SKM-1 (cell line): ENCODE data around the gene GFAP.

Experiments used
- DNase-seq: peaks from one replicate; lab custom pipeline; 2025; ENCODE audit not compliant: unreplicated experiment; lab: John Stamatoyannopoulos, UW

The GFAP gene

GRCh38 chr17:44932096-44932786 lies 16.9 kb upstream of the GFAP start:
- DNase-seq, result no peak

GRCh38 chr17:44931376-44931775 lies 16.1 kb upstream of the GFAP start:
- no peak for DNase-seq

- no peak for DNase-seq
Observed at GRCh38 chr17:44930667-44931066, 15.4 kb upstream of the GFAP start.

- no peak for DNase-seq
Observed at GRCh38 chr17:44928950-44929720, 13.8 kb upstream of the GFAP start.

GRCh38 chr17:44928136-44928535 lies 12.8 kb upstream of the GFAP start:
- no peak for DNase-seq

- DNase-seq, result no peak
Observed at GRCh38 chr17:44927696-44928095, 12.4 kb upstream of the GFAP start.

- no peak for DNase-seq
Observed at GRCh38 chr17:44926821-44927525, 11.7 kb upstream of the GFAP start.

- no peak for DNase-seq
Observed at GRCh38 chr17:44925731-44926697, 10.7 kb upstream of the GFAP start.

- DNase-seq, result no peak
Observed at GRCh38 chr17:44924107-44924544, 8.8 kb upstream of the GFAP start.

- DNase-seq, result no peak
Observed at GRCh38 chr17:44922746-44923470, 7.6 kb upstream of the GFAP start.

- no peak for DNase-seq
Observed at GRCh38 chr17:44922136-44922535, 6.8 kb upstream of the GFAP start.

GRCh38 chr17:44921122-44921882 lies 6.0 kb upstream of the GFAP start:
- DNase-seq, result no peak

- DNase-seq, result no peak
Observed at GRCh38 chr17:44920565-44920940, 5.3 kb upstream of the GFAP start.

GRCh38 chr17:44919885-44920564 lies 4.7 kb upstream of the GFAP start:
- DNase-seq, result peak; percentile 69

- no peak for DNase-seq
Observed at GRCh38 chr17:44919411-44919810, 4.1 kb upstream of the GFAP start.

GRCh38 chr17:44918006-44918405 lies 2.7 kb upstream of the GFAP start:
- no peak for DNase-seq

- DNase-seq, result no peak
Observed at GRCh38 chr17:44917456-44917855, 2.2 kb upstream of the GFAP start.

- no peak for DNase-seq
Observed at GRCh38 chr17:44916781-44917241, 1.5 kb upstream of the GFAP start.
